GM18498 (cell line): ENCODE results near the gene LILRA6.
"Not testable (repeated sequence)": the region's sequence is repeated elsewhere in the genome, so short reads cannot be mapped to it uniquely, and the experiment has no call there.

Experiments
- ATAC-seq: cut with Tn5 transposase; IDR thresholded peaks from one replicate; pipeline ENCODE4 v1.9.1; 2021; ENCODE audit warnings: mild to moderate bottlenecking, moderate library complexity; ENCODE audit not compliant: unreplicated experiment

The LILRA6 gene

GRCh38 chr19:54233941-54234340 lies 8.6 kb downstream of the LILRA6 start:
- no peak for ATAC-seq

GRCh38 chr19:54231077-54231931 lies 11.3 kb downstream of the LILRA6 start:
- ATAC-seq = peak; percentile 57

- ATAC-seq = no peak
Observed at GRCh38 chr19:54230031-54230430, 12.6 kb downstream of the LILRA6 start.

GRCh38 chr19:54229146-54229545 lies 13.4 kb downstream of the LILRA6 start:
- ATAC-seq = no peak

- not testable (repeated sequence) for ATAC-seq
Observed at GRCh38 chr19:54224619-54225018, 18.0 kb downstream of the LILRA6 start.

- not testable (repeated sequence) for ATAC-seq
Observed at GRCh38 chr19:54223937-54224281, 18.7 kb downstream of the LILRA6 start.

- ATAC-seq = not testable (repeated sequence)
Observed at GRCh38 chr19:54223277-54223936, 19.2 kb downstream of the LILRA6 start.

GRCh38 chr19:54222474-54223276 lies 19.9 kb downstream of the LILRA6 start, which contains the start of gene LILRB3:
TSS of gene LILRB3 (minus strand) at chr19:54223007. CDS start at chr19:54222976, 31 bp downstream.
- not testable (repeated sequence) for ATAC-seq

GRCh38 chr19:54221947-54222346 lies 20.6 kb downstream of the LILRA6 start:
- not testable (repeated sequence) for ATAC-seq

- not testable (repeated sequence) for ATAC-seq
Observed at GRCh38 chr19:54219702-54220101, 22.9 kb downstream of the LILRA6 start.

- ATAC-seq = no peak
Observed at GRCh38 chr19:54218960-54219661, 23.5 kb downstream of the LILRA6 start.

- ATAC-seq = no peak
Observed at GRCh38 chr19:54218259-54218658, 24.3 kb downstream of the LILRA6 start.

- not testable (repeated sequence) for ATAC-seq
Observed at GRCh38 chr19:54217517-54218247, 24.9 kb downstream of the LILRA6 start.

- no peak for ATAC-seq
Observed at GRCh38 chr19:54216869-54217268, 25.7 kb downstream of the LILRA6 start.

GRCh38 chr19:54214734-54215133 lies 27.9 kb downstream of the LILRA6 start:
- ATAC-seq = not testable (repeated sequence)

GRCh38 chr19:54214217-54214616 lies 28.4 kb downstream of the LILRA6 start:
- not testable (repeated sequence) for ATAC-seq

- ATAC-seq = no peak
Observed at GRCh38 chr19:54211235-54211634, 31.4 kb downstream of the LILRA6 start.

- no peak for ATAC-seq
Observed at GRCh38 chr19:54209811-54210494, 32.6 kb downstream of the LILRA6 start.

GRCh38 chr19:54209058-54209810 lies 33.4 kb downstream of the LILRA6 start:
- no peak for ATAC-seq
